NCI-H2171 (cell line): ENCODE measurements around the gene WWOX.
A peak's percentile ranks its signal among the peaks of the same experiment; 100 is the strongest.

Source experiments
- DNase-seq: peaks from one replicate; lab custom pipeline; 2025; lab: John Stamatoyannopoulos, UW

The WWOX gene

GRCh38 chr16:78227855-78228254 lies 128.4 kb downstream of the WWOX start:
- DNase-seq = peak; percentile 34

- DNase-seq = no peak
These were observed 129.2 kb downstream of the WWOX start for GRCh38 chr16:78228704-78229103.

GRCh38 chr16:78230832-78231231 lies 131.4 kb downstream of the WWOX start:
- DNase-seq = no peak

GRCh38 chr16:78235168-78235800 lies 135.8 kb downstream of the WWOX start:
- DNase-seq = no peak

- no peak for DNase-seq
These were observed 136.4 kb downstream of the WWOX start for GRCh38 chr16:78235876-78236275.

- no peak for DNase-seq
These were observed 138.4 kb downstream of the WWOX start for GRCh38 chr16:78237841-78238240.

GRCh38 chr16:78240459-78241222 lies 141.2 kb downstream of the WWOX start:
- no peak for DNase-seq

GRCh38 chr16:78242239-78242630 lies 142.8 kb downstream of the WWOX start:
- DNase-seq = no peak

GRCh38 chr16:78244131-78244895 lies 144.9 kb downstream of the WWOX start:
- no peak for DNase-seq

GRCh38 chr16:78246559-78246958 lies 147.1 kb downstream of the WWOX start:
- DNase-seq = no peak

GRCh38 chr16:78249056-78249455 lies 149.6 kb downstream of the WWOX start:
- peak; percentile 31 for DNase-seq

- DNase-seq = no peak
These were observed 150.4 kb downstream of the WWOX start for GRCh38 chr16:78249832-78250231.

- DNase-seq = no peak
These were observed 151.7 kb downstream of the WWOX start for GRCh38 chr16:78251115-78251514.

GRCh38 chr16:78252757-78253156 lies 153.3 kb downstream of the WWOX start:
- no peak for DNase-seq

GRCh38 chr16:78254841-78255240 lies 155.4 kb downstream of the WWOX start:
- no peak for DNase-seq

GRCh38 chr16:78256686-78257375 lies 157.4 kb downstream of the WWOX start:
- no peak for DNase-seq

- DNase-seq = no peak
These were observed 157.9 kb downstream of the WWOX start for GRCh38 chr16:78257376-78257728.

GRCh38 chr16:78258375-78259065 lies 159.1 kb downstream of the WWOX start:
- DNase-seq = no peak

- DNase-seq = no peak
These were observed 160.4 kb downstream of the WWOX start for GRCh38 chr16:78259873-78260272.

- no peak for DNase-seq
These were observed 165.2 kb downstream of the WWOX start for GRCh38 chr16:78264642-78265041.

- no peak for DNase-seq
These were observed 169.8 kb downstream of the WWOX start for GRCh38 chr16:78269256-78269655.

- no peak for DNase-seq
These were observed 172.5 kb downstream of the WWOX start for GRCh38 chr16:78271981-78272380.
